GM23338 (cell line): ENCODE data around the gene CNTROB.

Source experiments
- CREB1 ChIP-seq: fragments of 250-450 bp; sonication (Bioruptor Pico); IDR thresholded peaks from 2 replicates; pipeline ENCODE4 v1.5.0; 2020; ENCODE audit warnings: low read depth, mild to moderate bottlenecking, moderate library complexity
- EZH2 ChIP-seq: fragments of 200-600 bp; sonication (generic); IDR thresholded peaks from one replicate; pipeline ENCODE4 v1.8.0; 2017; ENCODE audit warnings: antibody characterized with exemption, mild to moderate bottlenecking, low read depth; ENCODE audit not compliant: unreplicated experiment
- EZH2phosphoT487 ChIP-seq: fragments of 200-600 bp; sonication (generic); IDR thresholded peaks from one replicate; pipeline ENCODE4 v1.8.1; 2018; ENCODE audit warnings: antibody characterized with exemption; ENCODE audit not compliant: unreplicated experiment
- JUNB ChIP-seq: IDR thresholded peaks from one replicate; pipeline ENCODE4 v1.6.1; 2016; ENCODE audit warnings: antibody characterized with exemption; ENCODE audit not compliant: unreplicated experiment
- NANOG ChIP-seq: IDR thresholded peaks from 2 replicates; pipeline ENCODE4 v1.6.1; 2016; ENCODE audit warnings: antibody characterized with exemption, borderline replicate concordance
- POLR2AphosphoS5 ChIP-seq: IDR thresholded peaks from 2 replicates; pipeline ENCODE4 v1.6.1; 2016; ENCODE audit warnings: antibody characterized with exemption, low read depth
- STAT1 ChIP-seq: IDR thresholded peaks from one replicate; pipeline ENCODE4 v1.6.1; 2016; ENCODE audit warnings: antibody characterized with exemption; ENCODE audit not compliant: unreplicated experiment
- ZNF114 ChIP-seq: fragments of 250-450 bp; sonication (Bioruptor Pico); IDR thresholded peaks from 2 replicates; pipeline ENCODE4 v1.5.0; 2020; ENCODE audit warnings: mild to moderate bottlenecking, moderate library complexity
- ZNF331 ChIP-seq: fragments of 250-450 bp; sonication (Bioruptor Pico); IDR thresholded peaks from 2 replicates; pipeline ENCODE4 v1.5.0; 2020; ENCODE audit warnings: low read depth, mild to moderate bottlenecking, moderate library complexity
- TF ChIP-seq, protein P1 (sequence below), 2 experiments: fragments of 200-600 bp in 1 of 2; sonication (generic) in 1 of 2; conservative IDR thresholded peaks; 2 replicates each; pipeline versions ENCODE4 v1.5.1 to v1.6.1; 2016 to 2017; ENCODE audit warnings: antibody characterized with exemption in 2 of 2, low read depth in 2 of 2, mild to moderate bottlenecking in 2 of 2, moderate library complexity in 1 of 2
- TF ChIP-seq, protein P2 (sequence below): IDR thresholded peaks from one replicate; pipeline ENCODE4 v1.6.1; 2018; ENCODE audit warnings: antibody characterized with exemption; ENCODE audit not compliant: unreplicated experiment
- TF ChIP-seq, protein P3 (sequence below): IDR thresholded peaks from 2 replicates; pipeline ENCODE4 v1.6.1; 2016; ENCODE audit warnings: antibody characterized with exemption
- TF ChIP-seq, protein P4 (sequence below): fragments of 250-450 bp; sonication (Bioruptor Pico); IDR thresholded peaks from 2 replicates; pipeline ENCODE4 v1.5.0; 2020; ENCODE audit warnings: mild to moderate bottlenecking, moderate library complexity

DNA sequence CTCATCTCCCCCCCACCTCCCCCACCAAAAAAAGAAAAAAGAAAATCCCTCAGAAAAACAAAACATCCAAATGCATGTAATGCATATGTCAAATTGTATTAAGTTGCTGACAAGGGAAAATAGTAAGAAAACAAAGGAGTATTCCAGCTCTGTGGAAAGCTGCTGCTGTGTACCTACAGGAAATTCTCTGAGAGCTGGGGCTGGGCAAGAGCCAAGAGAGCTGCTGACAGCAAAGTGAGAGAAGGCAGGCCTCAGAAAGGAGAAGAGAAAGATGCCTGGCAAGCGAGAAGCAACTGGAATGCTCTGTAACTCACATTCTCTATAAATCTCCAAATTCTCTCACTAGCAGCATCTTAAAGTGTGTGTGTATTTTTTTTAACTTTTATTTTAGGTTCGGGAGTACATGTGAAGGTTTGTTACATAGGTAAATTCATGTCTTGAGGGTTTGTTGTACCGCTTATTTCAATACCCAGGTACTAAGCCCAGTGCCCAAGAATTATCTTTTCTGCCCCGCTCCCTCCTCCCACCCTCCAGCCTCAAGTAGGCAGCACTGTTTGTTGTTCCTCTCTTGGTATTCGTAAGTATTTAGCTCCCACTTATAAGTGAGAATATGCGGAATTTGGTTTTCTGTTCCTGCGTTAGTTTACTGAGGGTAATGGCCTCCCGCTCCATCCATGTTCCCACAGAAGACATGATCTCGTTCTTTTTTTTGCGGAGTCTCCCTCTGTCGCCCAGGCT lies 24.4 kb downstream of the CNTROB start:
- TF ChIP-seq, protein P1, sequence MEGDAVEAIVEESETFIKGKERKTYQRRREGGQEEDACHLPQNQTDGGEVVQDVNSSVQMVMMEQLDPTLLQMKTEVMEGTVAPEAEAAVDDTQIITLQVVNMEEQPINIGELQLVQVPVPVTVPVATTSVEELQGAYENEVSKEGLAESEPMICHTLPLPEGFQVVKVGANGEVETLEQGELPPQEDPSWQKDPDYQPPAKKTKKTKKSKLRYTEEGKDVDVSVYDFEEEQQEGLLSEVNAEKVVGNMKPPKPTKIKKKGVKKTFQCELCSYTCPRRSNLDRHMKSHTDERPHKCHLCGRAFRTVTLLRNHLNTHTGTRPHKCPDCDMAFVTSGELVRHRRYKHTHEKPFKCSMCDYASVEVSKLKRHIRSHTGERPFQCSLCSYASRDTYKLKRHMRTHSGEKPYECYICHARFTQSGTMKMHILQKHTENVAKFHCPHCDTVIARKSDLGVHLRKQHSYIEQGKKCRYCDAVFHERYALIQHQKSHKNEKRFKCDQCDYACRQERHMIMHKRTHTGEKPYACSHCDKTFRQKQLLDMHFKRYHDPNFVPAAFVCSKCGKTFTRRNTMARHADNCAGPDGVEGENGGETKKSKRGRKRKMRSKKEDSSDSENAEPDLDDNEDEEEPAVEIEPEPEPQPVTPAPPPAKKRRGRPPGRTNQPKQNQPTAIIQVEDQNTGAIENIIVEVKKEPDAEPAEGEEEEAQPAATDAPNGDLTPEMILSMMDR (conservative IDR thresholded peaks at IDR 0.05; ENCODE audit: low read depth in 2 of 2), result no peak
- no peak for TF ChIP-seq EZH2
- no peak for TF ChIP-seq POLR2AphosphoS5
- TF ChIP-seq, protein P2, sequence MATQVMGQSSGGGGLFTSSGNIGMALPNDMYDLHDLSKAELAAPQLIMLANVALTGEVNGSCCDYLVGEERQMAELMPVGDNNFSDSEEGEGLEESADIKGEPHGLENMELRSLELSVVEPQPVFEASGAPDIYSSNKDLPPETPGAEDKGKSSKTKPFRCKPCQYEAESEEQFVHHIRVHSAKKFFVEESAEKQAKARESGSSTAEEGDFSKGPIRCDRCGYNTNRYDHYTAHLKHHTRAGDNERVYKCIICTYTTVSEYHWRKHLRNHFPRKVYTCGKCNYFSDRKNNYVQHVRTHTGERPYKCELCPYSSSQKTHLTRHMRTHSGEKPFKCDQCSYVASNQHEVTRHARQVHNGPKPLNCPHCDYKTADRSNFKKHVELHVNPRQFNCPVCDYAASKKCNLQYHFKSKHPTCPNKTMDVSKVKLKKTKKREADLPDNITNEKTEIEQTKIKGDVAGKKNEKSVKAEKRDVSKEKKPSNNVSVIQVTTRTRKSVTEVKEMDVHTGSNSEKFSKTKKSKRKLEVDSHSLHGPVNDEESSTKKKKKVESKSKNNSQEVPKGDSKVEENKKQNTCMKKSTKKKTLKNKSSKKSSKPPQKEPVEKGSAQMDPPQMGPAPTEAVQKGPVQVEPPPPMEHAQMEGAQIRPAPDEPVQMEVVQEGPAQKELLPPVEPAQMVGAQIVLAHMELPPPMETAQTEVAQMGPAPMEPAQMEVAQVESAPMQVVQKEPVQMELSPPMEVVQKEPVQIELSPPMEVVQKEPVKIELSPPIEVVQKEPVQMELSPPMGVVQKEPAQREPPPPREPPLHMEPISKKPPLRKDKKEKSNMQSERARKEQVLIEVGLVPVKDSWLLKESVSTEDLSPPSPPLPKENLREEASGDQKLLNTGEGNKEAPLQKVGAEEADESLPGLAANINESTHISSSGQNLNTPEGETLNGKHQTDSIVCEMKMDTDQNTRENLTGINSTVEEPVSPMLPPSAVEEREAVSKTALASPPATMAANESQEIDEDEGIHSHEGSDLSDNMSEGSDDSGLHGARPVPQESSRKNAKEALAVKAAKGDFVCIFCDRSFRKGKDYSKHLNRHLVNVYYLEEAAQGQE, result no peak
- no peak for TF ChIP-seq EZH2phosphoT487
- no peak for TF ChIP-seq ZNF331
- TF ChIP-seq ZNF114, result no peak
- TF ChIP-seq STAT1, result no peak
- no peak for TF ChIP-seq JUNB
- TF ChIP-seq, protein P3, sequence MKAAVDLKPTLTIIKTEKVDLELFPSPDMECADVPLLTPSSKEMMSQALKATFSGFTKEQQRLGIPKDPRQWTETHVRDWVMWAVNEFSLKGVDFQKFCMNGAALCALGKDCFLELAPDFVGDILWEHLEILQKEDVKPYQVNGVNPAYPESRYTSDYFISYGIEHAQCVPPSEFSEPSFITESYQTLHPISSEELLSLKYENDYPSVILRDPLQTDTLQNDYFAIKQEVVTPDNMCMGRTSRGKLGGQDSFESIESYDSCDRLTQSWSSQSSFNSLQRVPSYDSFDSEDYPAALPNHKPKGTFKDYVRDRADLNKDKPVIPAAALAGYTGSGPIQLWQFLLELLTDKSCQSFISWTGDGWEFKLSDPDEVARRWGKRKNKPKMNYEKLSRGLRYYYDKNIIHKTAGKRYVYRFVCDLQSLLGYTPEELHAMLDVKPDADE, result no peak
- no peak for TF ChIP-seq CREB1
- TF ChIP-seq, protein P4, sequence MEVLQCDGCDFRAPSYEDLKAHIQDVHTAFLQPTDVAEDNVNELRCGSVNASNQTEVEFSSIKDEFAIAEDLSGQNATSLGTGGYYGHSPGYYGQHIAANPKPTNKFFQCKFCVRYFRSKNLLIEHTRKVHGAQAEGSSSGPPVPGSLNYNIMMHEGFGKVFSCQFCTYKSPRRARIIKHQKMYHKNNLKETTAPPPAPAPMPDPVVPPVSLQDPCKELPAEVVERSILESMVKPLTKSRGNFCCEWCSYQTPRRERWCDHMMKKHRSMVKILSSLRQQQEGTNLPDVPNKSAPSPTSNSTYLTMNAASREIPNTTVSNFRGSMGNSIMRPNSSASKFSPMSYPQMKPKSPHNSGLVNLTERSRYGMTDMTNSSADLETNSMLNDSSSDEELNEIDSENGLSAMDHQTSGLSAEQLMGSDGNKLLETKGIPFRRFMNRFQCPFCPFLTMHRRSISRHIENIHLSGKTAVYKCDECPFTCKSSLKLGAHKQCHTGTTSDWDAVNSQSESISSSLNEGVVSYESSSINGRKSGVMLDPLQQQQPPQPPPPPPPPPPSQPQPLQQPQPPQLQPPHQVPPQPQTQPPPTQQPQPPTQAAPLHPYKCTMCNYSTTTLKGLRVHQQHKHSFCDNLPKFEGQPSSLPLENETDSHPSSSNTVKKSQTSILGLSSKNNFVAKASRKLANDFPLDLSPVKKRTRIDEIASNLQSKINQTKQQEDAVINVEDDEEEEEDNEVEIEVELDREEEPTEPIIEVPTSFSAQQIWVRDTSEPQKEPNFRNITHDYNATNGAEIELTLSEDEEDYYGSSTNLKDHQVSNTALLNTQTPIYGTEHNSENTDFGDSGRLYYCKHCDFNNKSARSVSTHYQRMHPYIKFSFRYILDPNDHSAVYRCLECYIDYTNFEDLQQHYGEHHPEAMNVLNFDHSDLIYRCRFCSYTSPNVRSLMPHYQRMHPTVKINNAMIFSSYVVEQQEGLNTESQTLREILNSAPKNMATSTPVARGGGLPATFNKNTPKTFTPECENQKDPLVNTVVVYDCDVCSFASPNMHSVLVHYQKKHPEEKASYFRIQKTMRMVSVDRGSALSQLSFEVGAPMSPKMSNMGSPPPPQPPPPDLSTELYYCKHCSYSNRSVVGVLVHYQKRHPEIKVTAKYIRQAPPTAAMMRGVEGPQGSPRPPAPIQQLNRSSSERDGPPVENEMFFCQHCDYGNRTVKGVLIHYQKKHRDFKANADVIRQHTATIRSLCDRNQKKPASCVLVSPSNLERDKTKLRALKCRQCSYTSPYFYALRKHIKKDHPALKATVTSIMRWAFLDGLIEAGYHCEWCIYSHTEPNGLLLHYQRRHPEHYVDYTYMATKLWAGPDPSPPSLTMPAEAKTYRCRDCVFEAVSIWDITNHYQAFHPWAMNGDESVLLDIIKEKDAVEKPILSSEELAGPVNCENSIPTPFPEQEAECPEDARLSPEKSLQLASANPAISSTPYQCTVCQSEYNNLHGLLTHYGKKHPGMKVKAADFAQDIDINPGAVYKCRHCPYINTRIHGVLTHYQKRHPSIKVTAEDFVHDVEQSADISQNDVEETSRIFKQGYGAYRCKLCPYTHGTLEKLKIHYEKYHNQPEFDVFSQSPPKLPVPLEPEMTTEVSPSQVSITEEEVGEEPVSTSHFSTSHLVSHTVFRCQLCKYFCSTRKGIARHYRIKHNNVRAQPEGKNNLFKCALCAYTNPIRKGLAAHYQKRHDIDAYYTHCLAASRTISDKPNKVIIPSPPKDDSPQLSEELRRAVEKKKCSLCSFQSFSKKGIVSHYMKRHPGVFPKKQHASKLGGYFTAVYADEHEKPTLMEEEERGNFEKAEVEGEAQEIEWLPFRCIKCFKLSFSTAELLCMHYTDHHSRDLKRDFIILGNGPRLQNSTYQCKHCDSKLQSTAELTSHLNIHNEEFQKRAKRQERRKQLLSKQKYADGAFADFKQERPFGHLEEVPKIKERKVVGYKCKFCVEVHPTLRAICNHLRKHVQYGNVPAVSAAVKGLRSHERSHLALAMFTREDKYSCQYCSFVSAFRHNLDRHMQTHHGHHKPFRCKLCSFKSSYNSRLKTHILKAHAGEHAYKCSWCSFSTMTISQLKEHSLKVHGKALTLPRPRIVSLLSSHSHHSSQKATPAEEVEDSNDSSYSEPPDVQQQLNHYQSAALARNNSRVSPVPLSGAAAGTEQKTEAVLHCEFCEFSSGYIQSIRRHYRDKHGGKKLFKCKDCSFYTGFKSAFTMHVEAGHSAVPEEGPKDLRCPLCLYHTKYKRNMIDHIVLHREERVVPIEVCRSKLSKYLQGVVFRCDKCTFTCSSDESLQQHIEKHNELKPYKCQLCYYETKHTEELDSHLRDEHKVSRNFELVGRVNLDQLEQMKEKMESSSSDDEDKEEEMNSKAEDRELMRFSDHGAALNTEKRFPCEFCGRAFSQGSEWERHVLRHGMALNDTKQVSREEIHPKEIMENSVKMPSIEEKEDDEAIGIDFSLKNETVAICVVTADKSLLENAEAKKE (CRISPR knock-in tag), result no peak
- TF ChIP-seq NANOG, result no peak
